HG03196 (cell line): ENCODE measurements around the gene HTRA1.

Source experiments
- ATAC-seq: cut with Tn5 transposase; IDR thresholded peaks from one replicate; pipeline ENCODE4 v1.9.1; 2021; ENCODE audit not compliant: unreplicated experiment

Gene HTRA1

GRCh38 chr10:122550427-122550826 lies 89.1 kb downstream of the HTRA1 start:
- no peak for ATAC-seq

DNA sequence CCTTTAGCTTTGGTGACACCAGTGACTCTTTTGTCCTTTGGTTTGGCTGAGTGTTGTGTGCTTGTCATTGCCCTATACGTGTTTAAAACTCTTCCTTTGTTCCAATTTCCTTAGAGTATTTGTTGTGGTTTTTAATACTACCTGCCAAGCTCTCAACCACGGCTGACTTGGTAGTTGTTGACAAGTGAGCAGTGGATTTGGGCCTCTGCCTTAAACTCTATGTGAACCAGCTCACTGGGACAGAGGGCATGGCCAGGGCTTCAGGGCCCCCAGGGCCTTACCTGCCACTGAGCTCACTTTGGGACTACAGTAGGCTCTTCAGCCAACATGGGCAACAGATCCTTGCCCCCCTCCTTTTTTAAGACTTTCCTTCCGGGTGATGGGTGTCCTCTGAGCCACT lies 89.6 kb downstream of the HTRA1 start:
- no peak for ATAC-seq

- ATAC-seq, result no peak
These were observed 90.1 kb downstream of the HTRA1 start for GRCh38 chr10:122551450-122551849.

- no peak for ATAC-seq
These were observed 92.0 kb downstream of the HTRA1 start for GRCh38 chr10:122553341-122553740.

- ATAC-seq, result no peak
These were observed 93.0 kb downstream of the HTRA1 start for GRCh38 chr10:122554131-122555036.

GRCh38 chr10:122555442-122555841 lies 94.1 kb downstream of the HTRA1 start:
- ATAC-seq, result no peak

- no peak for ATAC-seq
These were observed 96.2 kb downstream of the HTRA1 start for GRCh38 chr10:122557516-122557915.

- ATAC-seq, result no peak
These were observed 97.1 kb downstream of the HTRA1 start for GRCh38 chr10:122558452-122558851.

DNA sequence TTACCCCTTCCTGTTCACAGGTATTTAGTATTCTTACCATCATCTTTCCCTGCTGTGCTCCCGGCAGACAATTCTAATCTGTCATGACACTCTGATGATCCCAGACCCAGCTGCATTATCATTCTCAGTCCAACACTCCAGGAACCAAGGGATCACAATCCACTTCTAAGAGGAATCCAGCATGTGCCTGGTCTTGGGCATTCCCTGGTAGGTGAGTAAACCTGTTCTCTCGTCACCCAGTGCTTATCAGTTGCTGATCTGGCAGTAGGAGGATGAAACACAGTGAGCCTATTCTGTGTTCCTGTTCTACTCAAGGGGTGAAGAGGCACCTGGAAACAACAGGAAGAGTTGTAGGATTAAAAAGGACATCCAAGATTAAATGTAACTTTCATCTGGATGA lies 97.9 kb downstream of the HTRA1 start:
- ATAC-seq, result no peak

DNA sequence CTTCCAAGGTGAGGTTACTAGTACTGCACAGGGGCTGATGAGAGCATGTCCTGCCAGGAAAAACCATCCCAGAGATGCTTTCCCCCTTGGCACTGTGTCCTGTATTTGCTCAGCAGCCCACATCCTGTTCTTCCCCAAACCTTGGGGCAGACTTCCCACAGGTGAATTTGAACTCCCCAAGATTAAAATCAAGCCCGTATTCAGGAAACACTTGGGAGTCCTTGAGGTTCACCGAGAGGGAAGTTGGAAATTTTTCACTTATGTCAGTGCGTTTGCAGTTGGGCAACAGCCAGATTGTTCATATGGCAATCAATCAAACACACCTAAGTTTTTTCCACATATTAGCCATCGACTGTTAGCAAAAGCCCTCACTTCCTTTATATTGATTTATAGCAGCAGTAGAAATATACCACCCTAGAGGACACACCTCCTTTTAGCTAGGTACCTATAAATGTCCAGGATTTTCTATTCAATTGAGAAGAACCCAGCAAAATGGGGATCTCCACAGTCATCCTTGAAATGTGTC lies 99.0 kb downstream of the HTRA1 start, which contains the start of gene DMBT1:
Gene DMBT1 (plus strand): TSS at position 476 of the 526 bp plus-strand sequence. CDS start 17 bp downstream, at position 493.
- ATAC-seq, result no peak

GRCh38 chr10:122561212-122561611 lies 99.9 kb downstream of the HTRA1 start:
- no peak for ATAC-seq

GRCh38 chr10:122561792-122562191 lies 100.4 kb downstream of the HTRA1 start:
- no peak for ATAC-seq
